OCI-LY7 (cell line): ENCODE results near the gene ZNF79.

ENCODE experiments used
- CTCF ChIP-seq: fragments of 200-600 bp; sonication (generic); conservative IDR thresholded peaks from 2 replicates; pipeline ENCODE4 v1.5.1; 2014; ENCODE audit warnings: mild to moderate bottlenecking, antibody characterized with exemption, low read length, moderate library complexity, mixed read lengths
- EZH2phosphoT487 ChIP-seq: fragments of 200-600 bp; sonication (generic); IDR thresholded peaks from 2 replicates; pipeline ENCODE4 v1.6.1; 2018; ENCODE audit warnings: low read depth, borderline replicate concordance, mild to moderate bottlenecking, mixed run types, antibody characterized with exemption, low read length, moderate library complexity, mixed read lengths

DNA sequence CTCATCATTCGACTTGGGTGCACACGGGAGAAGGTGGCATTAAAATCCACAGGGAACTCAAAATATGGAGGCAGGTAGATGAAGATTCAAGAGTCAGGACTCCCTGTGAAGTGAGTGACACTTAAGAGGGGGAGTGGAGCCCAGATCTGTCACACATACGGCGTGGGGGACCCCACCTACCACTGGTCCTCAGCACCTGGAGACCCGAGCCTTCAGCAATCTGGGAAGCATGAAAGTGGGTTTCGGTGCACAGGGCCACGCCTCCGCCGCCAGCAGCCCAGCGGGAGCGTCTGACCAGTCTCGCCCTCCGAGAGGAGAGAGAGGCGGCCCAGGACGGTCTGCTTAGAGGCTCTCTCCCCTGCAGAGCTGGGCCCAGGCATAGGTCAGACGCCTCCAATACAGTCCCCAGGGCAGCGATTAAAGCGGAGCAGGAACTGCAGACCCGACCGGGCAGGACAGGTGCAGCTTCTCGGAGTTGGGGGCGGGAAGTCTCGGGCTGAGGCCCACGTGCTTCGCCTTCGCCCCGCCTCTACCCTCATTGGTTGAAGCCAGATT is 27.9 kb upstream of the ZNF79 start:
- TF ChIP-seq CTCF (no peak), EZH2phosphoT487 (no peak)
